Fibroblast of lung (primary cell): ENCODE data around the gene NINL. TPM values are rescaled to one million over a fixed set of nuclear protein-coding genes. Genes with fewer than 3 reads are reported as not detected.

ENCODE experiments used
- DNase-seq, 2 donors: peaks; one replicate each; pipeline versions ENCODE4 v3.0.0 to v3.0.0-alpha.2; 2010; ENCODE audit warnings: low read depth in 2 of 2
- H2AFZ ChIP-seq: 2 replicates; pipeline ENCODE4 v1.5.1; 2012; ENCODE audit warnings: low read length, control low read depth, inconsistent platforms
- H3K27ac ChIP-seq: 2 replicates; pipeline ENCODE4 v1.5.1; 2011; ENCODE audit warnings: low read length, control low read depth; ENCODE audit not compliant: insufficient read depth
- H3K27me3 ChIP-seq: 2 replicates; pipeline ENCODE4 v1.5.1; 2011; ENCODE audit warnings: mild to moderate bottlenecking, low read length; ENCODE audit not compliant: control insufficient read depth, insufficient read depth
- H3K36me3 ChIP-seq: 2 replicates; pipeline ENCODE4 v1.5.1; 2011; ENCODE audit warnings: low read length; ENCODE audit not compliant: control insufficient read depth, insufficient read depth
- H3K4me1 ChIP-seq: 2 replicates; pipeline ENCODE4 v1.5.1; 2011; ENCODE audit warnings: low read length; ENCODE audit not compliant: control insufficient read depth, insufficient read depth; ENCODE audit errors: extremely low read depth
- H3K4me2 ChIP-seq: 2 replicates; pipeline ENCODE4 v1.5.1; 2011; ENCODE audit warnings: low read length, control low read depth; ENCODE audit not compliant: insufficient read depth; ENCODE audit errors: extremely low read depth
- H3K4me3 ChIP-seq, 4 experiments: fragments of 200-600 bp in 1 of 4; sonication (generic) in 1 of 4; replicated peaks in 1 of 4; 2 replicates each; pipeline ENCODE4 v1.5.1; 2011 to 2016; ENCODE audit warnings: low read length in 4 of 4, low read depth in 3 of 4, mild to moderate bottlenecking in 3 of 4, control low read depth in 2 of 4, inconsistent platforms in 1 of 4, mixed read lengths in 1 of 4; ENCODE audit not compliant: insufficient read depth in 1 of 4; ENCODE audit errors: control extremely low read depth in 1 of 4
- H3K79me2 ChIP-seq: 2 replicates; pipeline ENCODE4 v1.5.1; 2012; ENCODE audit warnings: mild to moderate bottlenecking, low read length, inconsistent platforms; ENCODE audit not compliant: control insufficient read depth, insufficient read depth
- H3K9ac ChIP-seq: 2 replicates; pipeline ENCODE4 v1.5.1; 2011; ENCODE audit warnings: mild to moderate bottlenecking, low read length, control low read depth; ENCODE audit not compliant: insufficient read depth
- H3K9me3 ChIP-seq: 2 replicates; pipeline ENCODE4 v1.5.1; 2012; ENCODE audit warnings: low read depth, low read length; ENCODE audit not compliant: control insufficient read depth, insufficient read depth
- H4K20me1 ChIP-seq: 2 replicates; pipeline ENCODE4 v1.5.1; 2011; ENCODE audit warnings: low read length; ENCODE audit not compliant: control insufficient read depth, insufficient read depth; ENCODE audit errors: extremely low read depth
- CTCF ChIP-seq, 2 donors: IDR thresholded peaks in 1 of 2; conservative IDR thresholded peaks in 1 of 2; 1 replicate in 1 of 2; 2 replicates in 1 of 2; pipeline ENCODE4 v1.5.1; 2011 to 2012; ENCODE audit warnings: low read length in 2 of 2, control low read depth in 1 of 2, inconsistent platforms in 1 of 2, low read depth in 1 of 2, mild to moderate bottlenecking in 1 of 2
- EZH2 ChIP-seq: IDR thresholded peaks from 2 replicates; pipeline ENCODE4 v1.5.1; 2012; ENCODE audit warnings: low read length, control low read depth, mild to moderate bottlenecking; ENCODE audit errors: missing control alignments
- polyA plus RNA-seq, 2 donors: library from polyadenylated mRNA; depleted of rRNA in 1 of 2; stranded (reverse) in 1 of 2; unstranded in 1 of 2; fragments of >200 nt; gene quantifications; 2 replicates each; pipeline ENCODE4 v1.2.1, GENCODE V29; 2011 to 2012; ENCODE audit warnings: missing spikeins in 1 of 2
- total RNA-seq: library from RNA; depleted of rRNA; stranded (reverse); fragments of >200 nt; gene quantifications from 2 replicates; pipeline ENCODE4 v1.2.1, GENCODE V29; 2014

Gene NINL
- total and polyA plus RNA-seq, 2 donors (not counting 1 experiment from before 2014, with no cell fraction given): 4.4 to 16.3 TPM

GRCh38 chr20:25484911-25485511, 100.3 kb downstream of the NINL start:
- Histone ChIP-seq H3K36me3 (peaks cover 7% of the 10 kb centered on the region), H3K27ac (no peak overlapping the region), H3K9me3 (no peaks in the 10 kb centered on the region), H3K9ac (no peak overlapping the region), H3K27me3 (no peaks in the 10 kb centered on the region), H3K4me1 (no peaks in the 10 kb centered on the region), H4K20me1 (no peaks in the 10 kb centered on the region), H2AFZ (no peak overlapping the region), H3K4me2 (no peak overlapping the region), H3K4me3 (no peak overlapping the region), H3K79me2 (no peaks in the 10 kb centered on the region)
- no peak for DNase-seq
- TF ChIP-seq CTCF (conservative IDR thresholded peaks at IDR 0.05 in 1 of 2, IDR thresholded peaks at IDR 0.05 in 1 of 2; ENCODE audit: low read depth in 1 of 2, low read length in 2 of 2): no peak
- no peak for TF ChIP-seq EZH2

- Histone ChIP-seq H3K27ac (no peak overlapping the region), H3K79me2 (no peaks in the 10 kb centered on the region), H3K9me3 (no peaks in the 10 kb centered on the region), H3K27me3 (no peaks in the 10 kb centered on the region), H3K4me3 (no peak overlapping the region), H2AFZ (no peak overlapping the region), H3K36me3 (peaks cover 7% of the 10 kb centered on the region), H3K4me1 (no peaks in the 10 kb centered on the region), H4K20me1 (no peaks in the 10 kb centered on the region), H3K4me2 (no peak overlapping the region), H3K9ac (no peak overlapping the region)
- DNase-seq: no peak
- no peak for TF ChIP-seq EZH2
- TF ChIP-seq CTCF (conservative IDR thresholded peaks at IDR 0.05 in 1 of 2, IDR thresholded peaks at IDR 0.05 in 1 of 2; ENCODE audit: low read depth in 1 of 2, low read length in 2 of 2): no peak
Observed at GRCh38 chr20:25484224-25484846, 101.0 kb downstream of the NINL start.

GRCh38 chr20:25483431-25484132, 101.7 kb downstream of the NINL start:
- Histone ChIP-seq H3K4me2 (no peak overlapping the region), H3K36me3 (peaks cover 3% of the 10 kb centered on the region), H3K9me3 (no peaks in the 10 kb centered on the region), H4K20me1 (no peaks in the 10 kb centered on the region), H3K27ac (no peak overlapping the region), H3K9ac (no peak overlapping the region), H3K79me2 (no peaks in the 10 kb centered on the region), H3K4me3 (no peak overlapping the region), H3K4me1 (no peaks in the 10 kb centered on the region), H2AFZ (no peak overlapping the region), H3K27me3 (no peaks in the 10 kb centered on the region)
- no peak for TF ChIP-seq EZH2
- TF ChIP-seq CTCF (conservative IDR thresholded peaks at IDR 0.05 in 1 of 2, IDR thresholded peaks at IDR 0.05 in 1 of 2; ENCODE audit: low read depth in 1 of 2, low read length in 2 of 2): no peak
- no peak for DNase-seq
